Neural crest cell (in vitro differentiated cells): ENCODE data around the gene TEAD1. TPM values are rescaled to one million over a fixed set of nuclear protein-coding genes. Genes with fewer than 3 reads are reported as not detected.

Experiments used
- DNase-seq: peaks from one replicate; pipeline ENCODE4 v3.0.0; 2021; ENCODE audit warnings: low read depth, mixed read lengths, low spot score
- H3K27ac Mint-ChIP-seq: one replicate; pipeline ENCODE4 v1.8.0; 2021; ENCODE audit warnings: mild to moderate bottlenecking, mixed read lengths; ENCODE audit not compliant: unreplicated experiment
- H3K27me3 Mint-ChIP-seq: 2 replicates; pipeline ENCODE4 v1.8.0; 2021; ENCODE audit warnings: low read depth, mild to moderate bottlenecking, mixed read lengths
- H3K36me3 Mint-ChIP-seq: 2 replicates; pipeline ENCODE4 v1.8.0; 2021; ENCODE audit warnings: low read depth, mild to moderate bottlenecking, mixed read lengths
- H3K4me1 Mint-ChIP-seq: 2 replicates; pipeline ENCODE4 v1.8.0; 2021; ENCODE audit warnings: mixed read lengths
- H3K4me3 Mint-ChIP-seq: one replicate; pipeline ENCODE4 v1.8.0; 2021; ENCODE audit warnings: mild to moderate bottlenecking, mixed read lengths
- H3K9me3 Mint-ChIP-seq: 2 replicates; pipeline ENCODE4 v1.8.0; 2021; ENCODE audit warnings: mixed read lengths
- CTCF ChIP-seq: fragments of 200-600 bp; sonication (generic); conservative IDR thresholded peaks from 2 replicates; pipeline ENCODE4 v1.5.0; 2021; ENCODE audit warnings: antibody characterized with exemption, mild to moderate bottlenecking
- total RNA-seq: library from RNA; stranded (reverse); gene quantifications from 2 replicates; pipeline ENCODE4 v1.2.1, GENCODE V29; 2021

The TEAD1 gene
- total RNA-seq, 1 donor from 2014 or later = 84.1 TPM

DNA sequence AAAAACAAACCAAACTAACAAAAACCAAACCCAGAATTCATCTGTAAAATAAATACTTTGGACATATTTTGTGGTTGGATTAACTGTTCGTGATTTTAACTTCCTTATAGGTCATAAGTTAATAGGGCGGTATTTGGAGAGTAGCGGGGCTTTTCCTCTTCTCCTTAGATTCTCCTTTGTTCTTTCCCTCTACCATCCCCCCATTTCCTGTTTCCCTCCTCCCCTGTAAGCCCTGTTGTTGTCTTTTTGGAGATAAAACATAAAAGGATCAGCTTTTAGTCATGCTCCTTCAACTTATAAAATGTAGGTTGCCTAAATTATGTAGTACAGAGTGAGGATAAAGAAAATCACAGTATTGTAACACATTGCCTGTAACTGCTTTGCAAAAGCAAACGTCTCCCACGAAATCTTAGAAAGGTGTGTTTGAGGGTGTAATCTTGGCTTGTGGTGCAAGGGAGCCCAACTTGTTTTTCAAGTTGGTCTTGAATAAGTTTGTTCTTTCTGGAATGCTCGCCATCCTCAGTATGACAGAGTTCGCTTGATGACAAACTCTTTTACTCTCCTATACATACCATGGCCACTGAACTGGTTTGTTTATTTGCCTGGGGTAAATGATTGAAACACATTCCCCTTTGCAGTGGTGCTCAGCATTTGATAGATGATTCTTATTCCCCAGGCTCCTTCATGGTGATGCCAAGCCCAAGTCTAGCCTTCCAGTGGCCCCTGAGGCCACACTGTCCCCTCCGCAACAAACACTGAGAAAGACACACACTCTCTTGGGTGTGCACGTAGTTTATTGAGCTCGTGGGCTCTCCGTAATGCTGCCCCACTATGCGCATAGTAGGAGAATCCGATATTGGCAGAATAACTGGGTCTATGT is 49.4 kb downstream of the TEAD1 start:
- Mint-ChIP-seq H3K36me3 (peaks cover 6% of the 10 kb centered on the region), H3K27ac (peak overlapping the region; percentile 97), H3K4me1 (peaks cover 91% of the 10 kb centered on the region), H3K9me3 (no peaks in the 10 kb centered on the region), H3K4me3 (peak overlapping the region; percentile 50), H3K27me3 (no peaks in the 10 kb centered on the region)
- no peak for DNase-seq
- no peak for TF ChIP-seq CTCF

- no peak for TF ChIP-seq CTCF
- no peak for DNase-seq
- no peaks in the 10 kb centered on the region for H3K27me3 Mint-ChIP-seq
- peak overlapping the region; percentile 50 for H3K4me3 Mint-ChIP-seq
- peaks cover 91% of the 10 kb centered on the region for H3K4me1 Mint-ChIP-seq
- peak overlapping the region; percentile 97 for H3K27ac Mint-ChIP-seq
- no peaks in the 10 kb centered on the region for H3K9me3 Mint-ChIP-seq
- peaks cover 6% of the 10 kb centered on the region for H3K36me3 Mint-ChIP-seq
These were observed 50.3 kb downstream of the TEAD1 start for GRCh38 chr11:12724301-12725054.

- Mint-ChIP-seq H3K4me1 (peaks cover 88% of the 10 kb centered on the region), H3K4me3 (peak overlapping the region; percentile 5), H3K36me3 (peaks cover 6% of the 10 kb centered on the region), H3K27ac (peak overlapping the region; percentile 85), H3K27me3 (no peaks in the 10 kb centered on the region), H3K9me3 (no peaks in the 10 kb centered on the region)
- DNase-seq = no peak
- TF ChIP-seq CTCF = no peak
These were observed 51.0 kb downstream of the TEAD1 start for GRCh38 chr11:12725055-12725862.

- no peak for TF ChIP-seq CTCF
- Mint-ChIP-seq H3K36me3 (peaks cover 6% of the 10 kb centered on the region), H3K27ac (peak overlapping the region; percentile 85), H3K4me1 (peaks cover 80% of the 10 kb centered on the region), H3K27me3 (no peaks in the 10 kb centered on the region), H3K4me3 (no peak overlapping the region), H3K9me3 (no peaks in the 10 kb centered on the region)
- DNase-seq = no peak
These were observed 51.9 kb downstream of the TEAD1 start for GRCh38 chr11:12725863-12726682.
